ENCODE measurements around the gene SH3BP2.

Gene SH3BP2

GRCh38 chr4:2819244-2820215, 26.6 kb downstream of the SH3BP2 start:
- no peak for DNase-seq (ENCODE audit: low spot score)

- no peak for DNase-seq (ENCODE audit: low spot score)
Measured at GRCh38 chr4:2820216-2820982, 27.5 kb downstream of the SH3BP2 start.

DNA sequence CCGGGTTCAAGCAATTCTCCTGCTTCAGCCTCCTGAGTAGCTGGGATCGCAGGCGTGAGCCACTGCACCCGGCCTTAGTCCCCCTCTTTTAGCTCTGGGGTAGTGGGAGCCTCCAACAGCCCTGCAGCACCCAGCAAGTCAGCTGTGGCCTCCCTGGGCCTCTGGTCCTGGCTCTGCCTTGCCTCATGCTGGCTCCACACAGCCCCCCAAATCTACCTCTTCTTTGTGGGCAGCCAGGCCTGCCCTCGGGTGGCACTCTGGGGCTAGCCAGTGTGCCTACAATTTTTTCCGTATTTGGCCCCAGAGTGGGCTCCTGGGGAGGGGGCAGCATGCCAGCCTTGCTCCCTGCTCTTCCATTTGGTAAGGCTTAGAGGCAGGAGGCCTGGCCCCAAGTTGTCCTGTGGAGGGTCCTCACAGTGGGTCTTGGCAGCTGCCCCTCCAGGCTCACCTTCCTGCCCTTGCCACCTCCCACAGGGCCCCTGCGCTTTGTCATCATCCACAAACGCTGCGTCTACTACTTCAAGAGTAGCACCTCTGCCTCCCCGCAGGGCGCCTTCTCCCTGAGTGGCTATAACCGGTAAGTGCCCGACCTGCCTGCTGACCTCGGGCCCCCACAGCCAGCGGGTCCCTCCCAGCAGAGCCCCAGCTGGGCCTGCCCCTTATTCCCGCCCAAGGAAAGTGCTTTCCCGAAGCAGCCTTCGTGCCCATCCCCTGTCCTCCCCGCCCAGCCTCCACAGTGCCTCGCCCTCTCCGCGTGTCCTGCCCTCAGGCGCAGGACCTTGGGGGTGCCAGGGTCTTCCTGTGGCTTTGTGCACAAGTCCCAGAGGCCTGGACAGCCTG, 29.8 kb downstream of the SH3BP2 start:
- DNase-seq (ENCODE audit: low spot score), result no peak

DNA sequence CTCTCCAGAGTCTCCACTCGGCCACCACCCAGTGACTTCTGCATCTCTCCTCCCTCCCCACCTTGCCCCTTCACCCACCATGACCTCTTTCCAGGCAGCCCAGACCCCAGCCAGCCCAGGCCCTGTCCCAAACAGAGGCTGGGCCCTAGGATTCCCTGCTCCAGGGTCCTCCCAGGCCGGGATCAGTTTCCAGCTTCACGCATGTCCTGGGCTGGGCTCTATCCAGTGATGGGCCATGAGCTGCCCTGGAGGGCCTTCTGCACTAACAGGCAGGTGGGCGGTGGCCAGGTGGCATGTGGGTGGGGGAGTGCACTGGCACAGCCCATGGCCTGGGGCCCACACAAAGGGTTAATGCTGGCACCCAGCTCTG, 30.4 kb downstream of the SH3BP2 start:
- no peak for DNase-seq (ENCODE audit: low spot score)

DNA sequence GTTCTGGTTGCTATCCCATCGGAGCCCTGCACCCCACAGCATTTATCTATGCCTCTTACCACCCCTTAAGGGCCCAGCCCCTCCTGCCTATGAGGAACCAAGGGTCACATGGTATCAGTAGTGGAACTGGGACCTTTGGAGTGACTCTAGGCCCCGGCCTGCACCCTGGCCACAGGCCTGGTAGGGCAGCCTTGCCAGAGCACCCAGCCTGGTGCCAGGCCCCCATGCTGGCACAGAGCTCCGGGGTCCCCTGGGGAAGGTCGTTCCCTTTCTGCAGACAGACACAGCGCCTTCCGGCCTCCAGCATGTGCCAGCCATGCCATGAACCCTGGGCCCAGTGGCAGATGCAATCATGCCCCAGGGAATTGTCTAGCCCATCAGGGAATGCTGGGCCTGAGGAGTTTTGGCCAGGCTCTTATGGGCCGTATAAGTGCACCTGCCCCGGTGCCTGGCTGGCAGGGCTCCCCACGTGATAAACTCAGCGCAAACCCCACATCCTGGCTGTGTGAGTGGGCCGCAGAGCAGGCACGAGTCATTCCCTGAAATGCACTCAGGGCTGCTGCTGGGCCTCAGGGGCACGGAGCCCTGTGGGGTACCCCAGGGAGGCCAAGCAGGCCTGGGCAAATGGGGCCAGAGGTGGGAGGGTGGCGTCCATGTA, 30.9 kb downstream of the SH3BP2 start:
- no peak for DNase-seq (ENCODE audit: low spot score)

DNA sequence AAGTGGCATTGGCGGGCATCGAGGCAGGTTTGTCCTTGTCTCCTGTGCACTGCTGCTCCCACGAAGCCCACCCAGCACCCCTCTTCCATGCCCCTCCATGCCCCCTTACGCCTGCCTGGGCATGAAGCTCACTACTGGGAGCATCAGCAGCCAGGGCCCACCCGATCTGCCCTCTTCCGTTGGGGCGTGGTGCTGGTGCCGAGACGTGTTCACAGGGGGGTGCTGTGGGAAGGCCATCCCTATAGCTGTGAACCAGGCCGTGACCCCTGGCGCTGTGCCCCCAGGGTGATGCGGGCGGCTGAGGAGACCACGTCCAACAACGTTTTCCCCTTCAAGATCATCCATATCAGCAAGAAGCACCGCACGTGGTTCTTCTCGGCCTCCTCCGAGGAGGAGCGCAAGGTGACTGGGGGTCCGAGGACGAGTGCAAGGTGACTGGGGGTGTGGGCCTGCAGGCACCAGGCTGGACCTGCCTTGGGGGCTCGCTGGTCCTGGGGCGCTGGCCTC, 31.5 kb downstream of the SH3BP2 start:
- DNase-seq (ENCODE audit: low spot score), result no peak

DNA sequence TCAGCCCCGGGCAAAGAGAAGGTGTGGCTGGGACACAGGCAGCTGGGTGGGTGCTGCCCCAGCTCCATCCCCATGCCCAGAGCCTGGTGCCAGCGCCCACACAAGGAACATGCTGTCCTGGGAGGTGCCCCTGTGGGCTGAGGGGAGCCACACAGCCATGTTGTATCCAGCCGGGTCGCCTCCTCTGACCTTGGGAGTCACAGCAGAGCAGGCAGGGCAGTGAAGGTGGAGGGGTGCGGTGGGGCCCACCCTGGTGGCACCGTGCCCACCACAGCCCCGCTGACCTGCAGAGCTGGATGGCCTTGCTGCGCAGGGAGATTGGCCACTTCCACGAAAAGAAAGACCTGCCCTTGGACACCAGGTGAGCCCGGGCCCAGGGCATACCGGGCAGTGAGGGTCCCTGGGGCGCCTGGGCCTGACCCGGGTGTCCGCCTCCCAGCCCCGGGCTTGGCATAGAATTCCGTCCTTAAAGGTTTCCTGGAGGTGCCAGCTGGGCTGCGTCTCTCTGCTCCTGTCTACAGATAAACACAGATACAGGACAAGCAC, 32.0 kb downstream of the SH3BP2 start:
- no peak for DNase-seq (ENCODE audit: low spot score)

- no peak for DNase-seq (ENCODE audit: low spot score)
Measured at GRCh38 chr4:2825740-2826139, 32.9 kb downstream of the SH3BP2 start.

DNA sequence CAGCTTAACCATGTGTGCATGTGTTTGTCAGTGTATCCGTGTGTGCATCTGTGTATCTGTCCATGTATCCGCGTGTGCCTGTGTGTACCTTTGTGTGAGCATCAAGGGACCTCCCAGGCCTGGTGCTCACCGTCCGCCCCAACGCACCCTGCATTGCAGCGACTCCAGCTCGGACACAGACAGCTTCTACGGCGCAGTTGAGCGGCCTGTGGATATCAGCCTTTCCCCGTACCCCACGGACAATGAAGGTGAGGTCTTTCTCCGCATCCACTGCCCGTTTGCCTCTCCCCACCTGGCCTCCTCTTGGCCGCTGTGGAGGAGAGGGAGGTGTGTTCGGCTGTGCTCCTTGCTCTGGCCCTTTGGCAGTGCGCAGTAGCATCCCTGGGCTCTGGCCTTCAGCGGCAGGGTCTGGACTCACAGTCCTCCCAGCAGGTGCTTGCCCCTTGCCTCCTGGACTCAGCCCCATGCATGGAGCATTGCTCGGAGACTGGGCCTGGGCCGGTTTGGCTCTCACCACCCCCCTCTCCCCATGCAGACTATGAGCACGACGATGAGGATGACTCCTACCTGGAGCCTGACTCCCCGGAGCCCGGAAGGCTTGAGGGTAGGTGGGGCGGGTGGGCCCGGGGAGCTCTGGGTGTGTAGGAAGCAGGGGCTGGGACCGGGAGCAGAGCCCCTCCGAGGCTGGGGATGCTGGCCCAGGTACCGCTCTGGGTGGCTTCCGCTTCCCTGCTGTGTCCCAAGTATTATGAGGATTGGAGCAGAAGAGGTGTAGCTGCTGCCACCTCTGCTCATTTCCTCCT, 34.4 kb downstream of the SH3BP2 start:
- no peak for DNase-seq (ENCODE audit: low spot score)

- no peak for DNase-seq (ENCODE audit: low spot score)
Measured at GRCh38 chr4:2827874-2828751, 35.2 kb downstream of the SH3BP2 start.

- DNase-seq (ENCODE audit: low spot score), result no peak
Measured at GRCh38 chr4:2828758-2829181, 35.9 kb downstream of the SH3BP2 start.

DNA sequence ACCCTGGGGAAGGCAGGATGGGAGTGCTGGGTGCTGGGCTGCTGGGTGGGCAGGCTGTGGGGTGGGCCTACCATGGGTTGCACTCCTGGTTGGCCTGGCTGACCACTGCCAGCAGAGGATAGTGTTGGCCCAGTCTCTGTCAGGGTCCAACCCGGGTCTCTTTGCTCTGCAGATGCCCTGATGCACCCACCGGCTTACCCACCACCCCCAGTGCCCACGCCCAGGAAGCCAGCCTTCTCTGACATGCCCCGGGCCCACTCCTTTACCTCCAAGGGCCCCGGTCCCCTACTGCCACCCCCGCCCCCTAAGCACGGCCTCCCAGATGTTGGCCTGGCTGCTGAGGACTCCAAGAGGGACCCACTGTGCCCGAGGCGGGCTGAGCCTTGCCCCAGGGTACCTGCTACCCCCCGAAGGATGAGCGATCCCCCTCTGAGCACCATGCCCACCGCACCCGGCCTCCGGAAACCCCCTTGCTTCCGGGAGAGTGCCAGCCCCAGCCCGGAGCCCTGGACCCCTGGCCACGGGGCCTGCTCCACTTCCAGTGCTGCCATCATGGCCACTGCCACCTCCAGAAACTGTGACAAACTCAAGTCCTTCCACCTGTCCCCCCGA, 36.5 kb downstream of the SH3BP2 start:
- no peak for DNase-seq (ENCODE audit: low spot score)

DNA sequence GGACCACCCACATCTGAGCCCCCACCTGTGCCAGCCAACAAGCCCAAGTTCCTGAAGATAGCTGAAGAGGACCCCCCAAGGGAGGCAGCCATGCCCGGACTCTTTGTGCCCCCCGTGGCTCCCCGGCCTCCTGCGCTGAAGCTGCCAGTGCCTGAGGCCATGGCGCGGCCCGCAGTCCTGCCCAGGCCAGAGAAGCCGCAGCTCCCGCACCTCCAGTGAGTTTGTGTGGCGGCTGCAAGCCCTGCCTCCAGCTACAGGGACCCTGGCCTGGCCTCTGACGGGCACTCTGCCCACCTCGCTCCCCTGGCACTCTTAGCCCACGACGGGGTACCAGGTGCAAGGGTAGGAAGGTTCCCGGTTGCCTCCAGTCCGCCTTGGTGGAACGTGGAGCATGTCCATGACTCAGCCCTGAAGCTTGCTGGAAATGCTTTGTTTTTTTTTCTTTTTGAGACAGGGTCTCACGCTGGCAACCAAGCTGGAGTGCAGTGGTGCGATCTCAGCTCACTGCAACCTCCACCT, 37.1 kb downstream of the SH3BP2 start:
- DNase-seq (ENCODE audit: low spot score), result no peak

DNA sequence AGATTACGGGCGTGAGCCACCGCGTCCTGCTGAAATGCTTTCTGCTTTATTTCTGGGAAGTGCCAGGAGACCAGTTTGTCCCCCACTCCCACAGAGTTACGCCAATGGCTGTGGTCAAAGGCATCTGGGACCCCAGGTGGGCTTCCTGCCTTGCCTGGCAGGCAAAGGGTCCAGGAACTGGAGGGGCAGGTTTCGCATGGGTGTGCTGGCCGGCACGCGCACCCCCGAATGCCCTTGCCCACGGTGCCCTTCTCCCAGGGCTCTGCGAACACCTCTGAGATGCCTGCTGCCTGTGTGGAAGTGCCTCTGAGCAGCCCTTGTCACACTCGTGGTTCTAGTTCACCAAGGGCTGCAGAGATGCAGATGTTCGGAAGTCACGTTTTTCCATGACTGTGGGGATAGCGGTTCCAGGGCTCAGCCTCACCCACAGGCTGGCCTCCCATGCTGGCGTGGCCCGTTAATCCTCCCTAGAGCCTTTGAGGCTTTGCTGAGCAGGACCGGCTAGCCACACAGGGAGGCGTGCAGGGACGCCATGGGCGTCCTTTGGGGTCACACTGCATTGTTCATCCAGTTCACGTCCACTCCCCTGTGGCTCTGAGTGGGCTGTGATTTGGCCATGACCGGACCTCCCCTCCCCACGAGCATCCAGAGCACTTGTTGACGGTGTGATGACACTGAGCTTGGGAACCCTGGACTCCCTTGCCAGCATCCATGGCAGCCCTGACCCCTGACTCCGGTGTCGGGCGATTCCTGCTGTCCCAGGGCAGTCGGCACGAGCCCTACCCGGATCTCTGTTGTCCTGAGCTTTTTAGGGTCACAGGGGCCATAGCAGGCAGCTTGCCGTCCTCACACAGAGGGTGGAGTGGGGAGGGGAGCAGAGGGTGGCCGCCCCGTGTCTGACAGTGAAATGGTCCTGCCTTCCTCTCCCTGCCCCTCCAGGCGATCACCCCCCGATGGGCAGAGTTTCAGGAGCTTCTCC, 38.0 kb downstream of the SH3BP2 start:
- DNase-seq (ENCODE audit: low spot score), result no peak

DNA sequence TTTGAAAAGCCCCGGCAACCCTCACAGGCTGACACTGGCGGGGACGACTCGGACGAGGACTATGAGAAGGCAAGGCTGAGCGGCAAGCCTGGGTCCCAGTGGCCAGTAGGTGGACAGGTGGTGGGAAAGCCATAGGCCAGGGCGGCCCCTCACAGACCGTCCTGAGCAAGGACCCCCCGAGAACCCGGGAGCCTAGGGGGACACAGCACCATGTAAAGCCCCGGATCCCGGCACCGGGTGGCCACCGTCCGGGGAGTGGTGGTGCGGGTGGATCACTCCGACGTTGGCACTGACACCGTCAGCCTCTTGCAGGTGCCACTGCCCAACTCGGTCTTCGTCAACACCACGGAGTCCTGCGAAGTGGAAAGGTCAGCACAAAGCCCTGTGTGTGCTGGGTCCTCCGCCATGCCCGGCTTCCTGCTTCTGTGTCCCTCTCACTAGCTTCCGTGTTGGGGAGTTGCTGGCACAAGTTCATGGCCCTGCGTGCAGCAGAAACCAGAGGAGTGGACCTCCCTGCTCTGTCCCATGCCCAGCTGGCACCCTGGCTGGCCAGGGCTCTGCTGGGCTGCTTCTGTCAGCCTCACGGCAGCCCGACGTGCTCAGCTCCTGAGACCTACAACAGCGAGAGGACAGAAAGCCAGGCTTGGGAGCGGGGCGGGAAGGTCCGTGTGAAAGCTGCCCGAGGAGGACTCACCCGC, 38.9 kb downstream of the SH3BP2 start:
- no peak for DNase-seq (ENCODE audit: low spot score)

- DNase-seq (ENCODE audit: low spot score), result no peak
Measured at GRCh38 chr4:2832309-2832980, 39.6 kb downstream of the SH3BP2 start.

Data from CD4-positive, alpha-beta T cell treated with Interleukin-15 for 4 hours (primary cell).